HG02852 (cell line): Measurements from ENCODE around the gene GPLD1.
"Not testable (repeated sequence)": the region's sequence is repeated elsewhere in the genome, so short reads cannot be mapped to it uniquely, and the experiment has no call there.

Experiments used
- ATAC-seq: cut with Tn5 transposase; IDR thresholded peaks from one replicate; pipeline ENCODE4 v1.9.1; 2021; ENCODE audit warnings: mild to moderate bottlenecking, moderate library complexity; ENCODE audit not compliant: unreplicated experiment

Gene GPLD1, protein sequence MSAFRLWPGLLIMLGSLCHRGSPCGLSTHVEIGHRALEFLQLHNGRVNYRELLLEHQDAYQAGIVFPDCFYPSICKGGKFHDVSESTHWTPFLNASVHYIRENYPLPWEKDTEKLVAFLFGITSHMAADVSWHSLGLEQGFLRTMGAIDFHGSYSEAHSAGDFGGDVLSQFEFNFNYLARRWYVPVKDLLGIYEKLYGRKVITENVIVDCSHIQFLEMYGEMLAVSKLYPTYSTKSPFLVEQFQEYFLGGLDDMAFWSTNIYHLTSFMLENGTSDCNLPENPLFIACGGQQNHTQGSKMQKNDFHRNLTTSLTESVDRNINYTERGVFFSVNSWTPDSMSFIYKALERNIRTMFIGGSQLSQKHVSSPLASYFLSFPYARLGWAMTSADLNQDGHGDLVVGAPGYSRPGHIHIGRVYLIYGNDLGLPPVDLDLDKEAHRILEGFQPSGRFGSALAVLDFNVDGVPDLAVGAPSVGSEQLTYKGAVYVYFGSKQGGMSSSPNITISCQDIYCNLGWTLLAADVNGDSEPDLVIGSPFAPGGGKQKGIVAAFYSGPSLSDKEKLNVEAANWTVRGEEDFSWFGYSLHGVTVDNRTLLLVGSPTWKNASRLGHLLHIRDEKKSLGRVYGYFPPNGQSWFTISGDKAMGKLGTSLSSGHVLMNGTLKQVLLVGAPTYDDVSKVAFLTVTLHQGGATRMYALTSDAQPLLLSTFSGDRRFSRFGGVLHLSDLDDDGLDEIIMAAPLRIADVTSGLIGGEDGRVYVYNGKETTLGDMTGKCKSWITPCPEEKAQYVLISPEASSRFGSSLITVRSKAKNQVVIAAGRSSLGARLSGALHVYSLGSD

DNA sequence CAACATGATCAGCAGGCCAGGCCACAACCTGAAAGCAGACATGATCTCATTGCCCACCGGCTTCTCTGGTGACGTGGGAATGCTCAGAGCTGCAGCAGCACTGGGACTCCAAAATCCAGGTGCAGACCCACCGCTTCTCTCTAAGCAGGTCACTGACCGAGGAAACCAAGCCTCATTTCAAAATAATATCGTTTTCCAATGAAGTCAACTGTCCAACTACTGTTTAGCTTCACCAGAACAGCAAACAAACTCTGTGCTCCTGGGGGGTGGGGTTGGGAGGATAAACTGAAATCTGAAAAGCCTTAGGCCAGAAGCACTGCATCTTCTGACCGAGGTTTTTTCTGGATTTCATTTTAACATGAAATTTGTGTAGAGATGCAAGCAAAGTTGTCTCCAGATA, at the start of gene GPLD1:
Gene GPLD1, minus strand, starts transcription at position 109 of the 400 bp plus-strand sequence. Its CDS starts 67 bp downstream, at position 42.
- ATAC-seq = no peak

DNA sequence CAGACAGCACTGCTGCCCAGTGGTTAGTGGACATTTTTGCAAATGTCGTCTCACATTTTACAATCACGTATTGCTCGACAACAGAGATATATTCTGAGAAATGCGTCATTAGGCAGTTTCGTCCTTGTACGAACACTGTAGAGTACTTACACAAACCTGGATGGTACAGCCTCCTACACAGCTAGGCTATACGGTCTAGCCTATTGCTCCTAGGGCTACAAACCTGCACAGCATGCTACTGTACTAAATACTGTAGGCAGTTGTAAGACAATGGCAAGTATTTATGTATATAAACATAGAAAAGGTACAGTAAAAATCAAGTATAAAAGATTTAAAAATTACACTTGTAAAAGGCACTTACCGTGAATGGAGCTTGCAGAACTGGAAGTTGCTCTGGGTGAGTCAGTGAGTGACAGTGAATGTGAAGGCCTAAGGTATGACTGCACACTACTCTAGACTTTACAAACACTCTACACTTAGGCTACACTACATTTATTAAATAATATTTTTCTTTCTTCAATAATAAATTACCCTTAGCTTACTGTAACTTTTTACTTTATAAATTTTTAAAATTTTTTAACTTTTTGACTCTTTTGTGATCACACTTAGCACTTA, 48.5 kb upstream of the GPLD1 start:
- ATAC-seq = no peak

DNA sequence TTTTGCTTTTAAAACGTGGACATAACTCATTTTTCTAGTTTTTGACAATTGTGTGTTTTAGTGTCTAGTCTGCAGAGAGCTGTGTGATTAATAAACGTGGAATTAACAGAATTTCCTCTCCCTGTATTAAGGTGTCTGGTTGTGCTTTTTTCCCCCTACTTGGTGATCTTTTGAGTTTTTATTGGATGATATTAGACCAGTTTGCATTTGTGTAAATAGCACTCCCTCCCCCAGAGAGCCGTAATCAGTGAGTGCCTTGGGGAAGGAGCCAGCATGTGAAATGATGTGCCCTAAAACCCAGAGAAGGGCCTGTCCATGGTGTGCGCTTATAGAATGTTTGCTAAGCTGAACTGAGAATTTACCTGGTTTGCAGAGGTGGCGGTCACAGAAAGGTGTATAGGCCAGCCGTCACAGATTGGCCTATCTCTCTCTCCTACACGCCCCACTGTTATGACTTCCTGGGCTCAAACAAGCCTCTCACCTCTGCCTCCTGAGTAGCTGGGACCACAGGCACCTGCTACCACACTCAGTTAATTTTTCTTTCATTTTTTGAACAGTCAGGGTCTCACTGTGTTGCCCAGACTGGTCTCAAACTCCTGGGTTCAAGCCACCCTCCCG, 47.8 kb upstream of the GPLD1 start:
- no peak for ATAC-seq

DNA sequence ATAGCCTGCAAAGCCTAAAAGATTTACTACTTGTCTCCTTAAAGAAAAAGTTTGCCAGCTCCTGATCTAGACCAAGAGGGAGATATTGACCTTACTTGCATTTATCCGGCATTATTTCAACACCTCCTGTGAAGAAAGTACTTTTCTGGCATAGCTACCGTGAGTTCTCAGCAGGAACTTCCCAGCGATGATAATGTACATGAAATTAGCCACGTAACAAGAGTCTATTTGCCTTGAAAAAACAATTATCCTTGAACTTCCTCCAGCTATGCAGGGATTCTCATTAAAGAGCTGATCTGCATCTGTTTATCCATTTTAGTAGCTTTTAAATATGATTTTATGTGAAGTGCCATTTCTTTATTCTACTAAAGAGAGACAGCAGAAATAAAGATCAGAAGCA, 47.1 kb upstream of the GPLD1 start:
- no peak for ATAC-seq

DNA sequence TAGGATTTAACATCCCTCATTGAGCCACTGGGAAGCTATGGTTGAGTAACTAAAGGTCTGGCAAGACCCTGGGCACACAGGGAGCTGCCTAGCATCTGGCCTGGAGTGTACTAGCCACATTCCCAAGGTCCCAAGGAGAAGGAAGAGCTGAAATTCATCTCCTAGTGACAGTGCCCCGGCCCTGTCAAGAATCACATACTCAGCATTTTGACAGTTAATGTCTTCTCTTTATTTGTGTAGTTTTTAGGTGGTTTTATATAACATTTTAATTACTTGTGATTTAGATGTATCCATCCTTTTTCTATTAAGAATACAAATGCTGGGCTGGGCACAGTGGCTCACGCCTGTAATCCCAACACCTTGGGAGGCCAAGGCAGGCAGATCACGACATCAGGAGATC, 45.8 kb upstream of the GPLD1 start:
- ATAC-seq = no peak

DNA sequence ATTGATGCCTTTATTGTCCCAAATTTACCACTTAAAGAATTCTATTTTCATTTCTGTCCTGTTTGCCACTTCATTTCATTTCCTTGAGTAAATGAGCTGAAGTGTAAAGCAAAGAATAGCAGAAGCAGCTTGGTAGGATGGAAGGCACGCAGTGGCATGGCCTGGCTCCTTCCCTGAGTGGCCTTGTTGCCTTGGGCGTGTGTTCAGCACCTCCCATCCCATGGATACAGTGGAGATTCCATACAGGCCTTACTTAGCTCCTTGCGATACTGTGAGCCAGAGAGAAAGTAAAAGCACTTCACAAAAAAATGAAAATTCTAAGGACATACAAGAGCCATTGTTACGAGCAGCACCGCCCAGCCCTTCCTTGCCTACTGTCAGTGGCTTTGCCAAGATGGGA, 45.0 kb upstream of the GPLD1 start:
- ATAC-seq = no peak

DNA sequence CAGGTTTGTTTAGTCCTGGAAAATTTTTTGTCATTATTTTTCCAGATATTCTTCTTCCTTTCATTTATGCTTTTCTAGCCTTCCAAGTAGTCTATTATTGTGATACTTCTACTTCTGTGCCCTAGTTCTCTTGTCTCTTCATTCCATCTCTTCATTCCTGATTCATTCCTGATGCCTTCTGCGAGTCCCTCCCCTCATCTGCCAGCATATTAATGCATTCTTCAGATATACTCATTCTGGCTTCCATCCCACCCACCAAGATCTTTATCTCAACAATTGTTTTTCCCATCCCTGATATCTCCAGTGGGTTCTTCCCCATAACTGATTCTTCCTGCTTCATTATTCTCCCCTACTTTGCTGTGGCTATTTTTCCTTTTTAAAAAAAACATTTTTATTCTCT, 40.6 kb upstream of the GPLD1 start:
- no peak for ATAC-seq

DNA sequence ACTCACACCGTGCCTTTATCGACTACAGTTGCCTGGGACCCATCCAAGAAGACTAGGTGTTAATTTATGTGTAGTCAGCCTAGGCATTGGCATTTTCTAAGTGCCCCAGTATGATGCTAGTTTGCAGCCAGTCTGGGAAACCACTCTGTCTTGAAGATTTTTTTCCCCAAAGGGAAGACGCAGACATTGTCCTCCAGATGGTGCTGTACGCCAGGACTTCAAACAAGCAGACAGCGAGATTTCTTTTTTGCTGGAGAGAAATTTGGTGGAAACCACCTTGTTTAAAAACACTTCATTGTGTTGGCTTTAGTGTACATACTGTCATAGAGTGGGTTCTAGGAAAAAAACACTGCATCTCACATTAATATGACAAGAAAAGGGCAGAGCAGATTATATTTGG, 35.4 kb upstream of the GPLD1 start:
- ATAC-seq = no peak

DNA sequence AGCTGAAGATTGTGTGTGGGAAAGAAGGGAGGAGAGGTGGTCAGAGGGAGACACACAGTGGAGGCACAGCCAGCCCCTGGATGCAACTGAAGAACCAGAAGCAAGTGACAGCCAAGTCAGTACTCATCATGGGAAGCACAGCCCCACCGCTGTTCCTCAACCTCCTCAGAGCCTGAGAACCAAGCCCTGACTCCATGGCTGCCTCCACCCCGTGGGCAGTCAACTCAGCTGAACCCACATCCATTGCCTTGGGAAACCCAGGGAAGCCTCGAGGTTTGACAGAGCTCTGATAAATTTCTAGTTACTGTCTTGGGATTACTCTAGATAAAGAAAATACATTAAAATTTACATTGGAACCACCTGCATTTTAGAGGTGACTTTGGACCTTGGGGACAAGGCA, 35.0 kb upstream of the GPLD1 start:
- no peak for ATAC-seq

DNA sequence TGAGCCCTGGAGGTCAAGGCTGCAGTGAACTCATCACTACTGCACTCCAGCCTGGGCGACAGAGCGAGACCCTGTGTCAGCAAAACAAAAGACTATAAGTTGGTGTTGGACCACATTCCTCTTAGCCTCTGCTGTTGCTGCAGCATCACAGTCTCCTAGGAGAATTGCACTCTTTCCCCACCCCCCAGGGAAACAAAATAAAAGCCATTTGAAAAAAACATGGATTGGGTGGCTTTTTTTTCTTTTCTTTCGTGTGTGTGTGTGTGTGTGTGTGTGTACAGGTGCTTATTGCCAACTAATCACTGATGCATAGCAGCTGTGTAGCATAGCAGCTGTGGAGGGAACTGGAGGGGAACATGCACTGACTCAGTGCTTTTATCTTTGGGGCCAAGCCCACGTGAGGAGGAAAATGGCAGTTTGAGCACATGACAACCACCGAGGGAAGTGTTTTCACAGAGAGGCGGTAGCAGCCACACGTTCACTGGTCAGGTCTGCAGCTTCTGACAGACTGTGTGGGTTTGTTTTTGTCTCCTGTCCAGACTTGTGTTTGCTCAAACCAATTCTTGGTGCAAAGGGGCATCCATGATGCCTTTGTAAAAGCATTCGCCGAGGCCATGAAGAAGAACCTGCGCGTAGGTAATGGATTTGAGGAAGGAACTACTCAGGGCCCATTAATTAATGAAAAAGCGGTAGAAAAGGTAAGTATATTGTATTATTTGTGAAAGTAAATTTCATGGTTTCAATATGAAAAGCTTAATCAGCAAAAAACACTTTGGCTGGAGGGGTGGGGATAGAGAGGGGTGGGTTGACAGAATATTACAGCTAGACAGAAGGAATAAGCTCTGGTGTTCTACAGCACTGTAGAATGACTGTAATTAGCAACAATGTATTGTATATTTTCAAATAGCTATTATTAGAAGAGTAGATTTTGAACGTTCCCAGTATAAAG, 33.1 kb upstream of the GPLD1 start:
- ATAC-seq = peak; percentile 56

DNA sequence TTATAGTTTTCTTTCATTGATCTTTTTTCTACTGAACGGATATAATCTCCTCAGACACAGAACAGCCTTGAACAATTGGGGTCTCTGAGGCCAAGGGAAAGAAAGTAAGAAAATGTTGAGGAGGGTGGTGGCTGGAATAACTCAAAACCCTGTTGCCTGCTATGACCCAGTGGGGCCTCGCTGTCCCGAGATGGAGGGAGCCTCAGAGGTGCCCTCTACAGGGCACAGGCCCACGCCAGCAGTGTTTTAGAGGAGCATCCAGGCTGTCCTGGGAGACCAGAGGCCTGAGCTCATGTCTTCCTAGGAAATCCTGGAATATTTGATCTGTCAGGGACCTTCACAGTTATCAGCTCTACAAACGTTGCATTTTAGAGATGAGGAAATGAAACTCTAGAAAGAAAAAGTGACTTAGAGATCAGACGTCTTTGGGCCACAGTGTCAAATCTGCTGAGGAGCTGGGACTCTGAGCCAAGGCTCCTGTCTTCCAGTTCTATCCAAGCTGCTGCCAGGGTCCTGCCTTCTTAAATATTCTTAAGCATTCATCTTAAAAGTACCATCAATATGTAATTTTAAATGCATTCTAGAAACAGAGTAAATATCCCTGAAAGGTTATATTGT, 31.7 kb upstream of the GPLD1 start:
- ATAC-seq = peak; percentile 40

DNA sequence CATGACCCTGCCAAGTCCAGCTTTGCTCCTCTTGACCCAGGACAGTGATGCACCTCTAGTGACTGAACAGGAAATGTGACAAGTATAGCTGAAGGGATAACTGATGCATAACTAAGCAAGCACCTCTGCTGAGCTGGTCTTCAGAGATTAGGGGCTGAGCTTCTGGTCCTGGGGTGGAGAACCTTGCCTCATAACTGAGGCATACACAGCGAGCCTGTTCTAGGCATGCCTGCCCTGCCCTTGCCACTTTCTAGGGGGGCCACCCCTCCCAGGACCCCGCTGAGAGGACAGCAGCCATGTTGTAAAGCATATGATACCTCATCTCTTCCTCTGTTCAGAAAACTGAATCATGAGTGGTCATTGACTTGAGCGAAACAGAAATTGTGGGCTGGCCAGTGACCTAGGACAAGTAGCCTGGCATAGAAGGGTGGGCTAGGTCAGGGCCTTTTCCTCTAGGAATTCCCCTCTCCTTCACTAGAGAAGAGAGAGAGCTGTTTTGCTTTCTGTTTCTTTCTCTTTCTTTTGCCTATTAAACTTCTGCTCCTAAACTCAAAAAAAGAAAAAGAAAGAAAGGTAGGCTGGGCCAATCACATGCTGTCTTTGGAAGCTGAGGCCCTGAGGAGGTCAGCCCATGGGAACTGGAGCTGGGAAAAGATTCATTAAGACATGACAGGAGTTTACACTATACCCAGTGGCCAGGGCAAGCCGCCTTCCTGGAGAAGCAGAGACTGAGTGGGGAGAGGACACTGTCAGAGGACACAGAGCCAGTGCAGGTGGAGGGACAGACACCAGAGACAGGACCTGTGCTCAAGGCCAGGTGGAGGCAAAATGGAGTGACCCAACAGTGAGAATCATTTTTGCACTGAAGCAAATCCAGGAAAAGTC, 28.5 kb upstream of the GPLD1 start:
- peak; percentile 69 for ATAC-seq

DNA sequence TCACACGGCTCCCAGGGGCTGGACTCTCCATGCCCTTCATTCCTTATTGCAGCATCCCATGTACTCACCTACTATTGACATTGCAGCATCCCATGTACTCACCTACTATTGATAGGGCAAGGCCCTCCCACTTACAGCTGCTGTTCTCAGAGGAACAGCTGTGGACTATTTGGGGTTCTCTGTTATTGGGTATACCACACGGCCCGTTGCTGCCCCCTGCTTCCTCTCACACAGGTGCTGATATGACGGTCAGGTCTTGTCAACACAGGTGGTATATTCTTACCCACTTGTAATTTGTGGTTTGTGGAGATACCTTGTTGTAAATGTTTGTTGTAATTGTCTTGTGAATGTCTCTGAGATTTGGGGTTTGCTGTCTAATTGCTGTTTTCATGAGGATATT, 24.2 kb upstream of the GPLD1 start:
- peak; percentile 42 for ATAC-seq

DNA sequence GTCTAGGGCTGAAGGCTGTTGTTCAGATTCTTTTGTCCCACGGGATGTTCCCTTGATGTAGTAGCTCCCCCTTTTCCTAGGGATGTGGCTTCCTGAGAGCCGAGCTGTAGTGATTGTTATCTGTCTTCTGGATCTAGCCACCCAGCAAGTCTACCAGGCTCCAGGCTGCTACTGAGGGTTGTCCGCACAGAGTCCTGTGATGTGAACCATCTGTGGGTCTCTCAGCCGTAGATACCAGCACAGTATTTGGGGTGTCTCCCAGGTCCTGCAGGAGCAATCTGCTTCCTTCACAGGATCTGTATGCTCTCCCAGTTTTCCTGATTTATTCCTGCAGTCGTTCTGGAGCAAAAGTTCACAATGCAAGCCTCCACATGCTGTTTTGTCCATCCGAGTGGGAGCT, 22.6 kb upstream of the GPLD1 start:
- ATAC-seq = not testable (repeated sequence)

DNA sequence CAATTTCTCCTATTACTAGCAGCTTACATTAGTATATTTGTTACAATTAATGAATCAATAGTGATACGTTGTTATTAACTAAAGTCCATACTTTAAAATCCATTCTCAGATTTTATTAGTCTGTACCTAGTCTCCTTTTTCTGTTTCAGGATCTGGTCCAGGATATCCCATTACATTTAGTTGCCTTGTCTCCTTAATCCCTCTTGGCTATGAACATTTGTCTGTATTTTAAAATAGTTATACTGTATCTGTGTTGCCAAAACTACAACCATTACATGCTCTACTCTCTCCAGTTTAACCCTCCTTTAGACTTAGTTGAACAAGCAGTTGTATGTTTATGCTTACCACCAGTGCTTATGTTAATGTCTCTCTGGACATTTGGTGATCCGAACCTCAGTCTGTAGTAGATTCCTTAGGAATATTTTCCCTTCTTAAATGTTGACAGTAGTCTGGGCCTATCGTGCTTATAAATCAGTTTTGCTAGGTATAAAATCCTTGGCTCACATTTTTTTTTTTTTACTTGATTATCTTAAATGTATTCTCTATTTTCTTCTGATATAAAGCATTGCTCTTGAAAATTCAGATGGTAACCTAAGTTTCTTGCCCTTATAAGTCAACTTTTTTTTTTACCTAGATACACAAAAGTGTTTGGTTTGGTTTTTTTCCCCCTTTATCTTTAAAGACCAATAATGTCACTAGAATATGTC, 17.6 kb upstream of the GPLD1 start:
- ATAC-seq = no peak

DNA sequence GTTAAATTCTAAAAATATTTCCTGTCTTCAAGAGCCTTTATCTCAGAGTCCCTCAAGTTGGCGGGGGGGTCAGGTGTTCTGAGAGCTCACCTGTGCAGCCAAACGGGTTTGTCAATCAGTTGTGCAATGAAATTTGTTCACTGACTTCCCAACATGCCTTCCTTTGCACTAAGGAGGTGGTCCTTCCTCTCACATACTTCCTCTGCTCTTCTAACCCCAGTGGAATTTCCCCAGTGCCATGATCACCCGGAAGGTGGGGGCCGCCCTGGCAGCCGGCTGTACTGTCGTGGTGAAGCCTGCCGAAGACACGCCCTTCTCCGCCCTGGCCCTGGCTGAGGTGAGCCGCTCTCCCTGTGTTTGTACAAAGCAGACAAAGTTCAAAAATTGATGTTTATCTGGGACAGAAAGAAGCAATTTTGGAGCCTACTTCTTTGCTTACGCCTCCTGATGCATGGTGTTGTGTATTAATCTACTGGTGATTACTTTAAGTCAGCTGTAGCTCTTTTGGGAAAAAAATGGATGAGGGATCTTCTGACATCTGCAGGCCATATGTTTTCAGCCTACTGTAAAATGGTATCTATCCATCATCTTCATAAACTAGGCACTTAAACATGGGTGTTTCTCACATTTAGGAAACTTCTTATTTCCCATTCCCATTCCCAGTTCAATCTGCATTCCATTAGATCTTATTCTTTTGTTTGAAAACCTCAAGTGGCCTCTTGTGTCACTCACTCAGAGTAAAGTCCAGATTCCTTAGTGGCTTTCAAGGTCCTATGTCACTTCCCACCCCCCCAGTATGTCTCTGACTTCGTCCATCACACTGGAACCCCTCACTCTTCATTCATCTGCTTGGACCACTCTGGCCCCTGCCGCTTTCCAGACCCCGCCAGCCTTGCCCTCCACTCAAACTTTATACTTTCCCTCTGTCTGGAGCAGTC, 15.5 kb upstream of the GPLD1 start:
- ATAC-seq = no peak

DNA sequence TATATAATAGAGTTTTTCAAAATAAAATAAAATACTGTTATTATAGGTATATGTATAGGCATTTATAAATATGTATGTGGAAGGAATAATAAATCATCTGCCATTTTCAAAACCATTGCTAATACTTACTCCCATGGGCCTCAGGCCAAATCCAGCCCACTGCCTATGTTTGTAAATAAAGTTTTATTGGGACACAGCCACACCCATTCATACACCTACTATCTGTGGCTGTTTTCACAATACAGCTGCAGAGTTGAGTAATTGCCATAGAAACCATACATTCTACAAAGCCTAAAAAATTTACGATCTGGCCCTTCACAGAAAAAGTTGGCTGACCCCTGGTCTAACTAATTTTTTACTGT, 14.9 kb upstream of the GPLD1 start:
- ATAC-seq = no peak
